ENCODE measurements around the gene NANS.
A peak's percentile ranks its signal among the peaks of the same experiment; 100 is the strongest.

NANS gene

DNA sequence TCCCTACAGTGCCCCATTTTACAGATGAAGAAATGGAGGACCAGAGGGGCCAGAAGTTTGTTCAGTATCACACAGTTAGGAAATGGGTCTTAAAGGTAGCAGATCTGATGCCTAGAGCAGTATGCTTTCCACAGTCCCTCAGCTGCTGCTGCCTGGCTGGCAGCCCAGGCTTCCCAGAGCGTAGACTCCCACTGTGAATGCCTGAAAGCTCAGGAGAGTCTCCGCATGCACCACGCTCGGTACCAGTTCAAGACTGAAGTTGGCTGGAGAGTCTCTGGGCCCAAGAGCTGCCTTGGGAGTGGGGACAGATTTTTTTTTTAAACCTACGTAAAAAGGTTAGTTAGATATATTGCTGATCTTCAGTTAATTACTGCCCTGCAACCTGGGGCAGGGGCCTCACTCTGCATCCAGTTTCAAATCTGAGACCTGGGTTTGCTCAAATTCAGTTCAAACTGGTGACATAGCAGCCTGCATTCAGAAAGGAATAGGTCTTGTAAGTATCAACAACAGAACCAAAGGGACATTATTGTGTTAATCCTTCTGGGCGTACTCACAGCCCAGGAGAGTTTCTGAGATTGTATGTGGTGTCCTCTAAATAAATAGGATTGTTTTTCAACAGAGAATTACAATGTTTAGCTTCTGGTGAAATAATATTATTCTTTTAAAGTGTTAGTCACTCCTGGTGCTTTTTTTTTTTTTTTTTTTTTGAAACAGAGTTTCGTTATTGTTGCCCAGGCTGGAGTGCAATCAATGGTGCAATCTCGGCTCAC is 8.3 kb downstream of the NANS start:
- H3K23ac ChIP-seq (ENCODE audit: low read depth, low read length, poor library complexity): no peak overlapping the region
- H2BK12ac ChIP-seq (ENCODE audit: low read length): no peak overlapping the region

GRCh38 chr9:98066235-98066634 is 9.7 kb downstream of the NANS start:
- H4K91ac ChIP-seq (ENCODE audit: low read depth, low read length, poor library complexity): no peak overlapping the region
- H3K4me1 ChIP-seq (ENCODE audit: control insufficient read depth in 2 of 2, insufficient read depth in 1 of 2, low read depth in 1 of 2, low read length in 2 of 2): no peaks in the 10 kb centered on the region
- H3K27ac ChIP-seq (replicated peaks; ENCODE audit: low read length): no peak overlapping the region
- no CpG with 5 or more reads among the region's 3 CpGs for WGBS, 2 donors (ENCODE audit: extremely low coverage in 2 of 2, insufficient read length in 2 of 2, insufficient replicate concordance in 1 of 2)
- no peak overlapping the region for H3K18ac ChIP-seq (ENCODE audit: low read length)
- no peak overlapping the region for H4K8ac ChIP-seq (ENCODE audit: low read depth, low read length)
- H2BK5ac ChIP-seq (ENCODE audit: low read length): no peak overlapping the region
- no peaks in the 10 kb centered on the region for H3K9me3 ChIP-seq (replicated peaks in 1 of 2; ENCODE audit: control insufficient read depth in 2 of 2, insufficient read depth in 1 of 2, low read depth in 1 of 2, low read length in 2 of 2)
- no peak overlapping the region for H3K4me3 ChIP-seq (ENCODE audit: low read length in 2 of 2)
- H2BK15ac ChIP-seq (ENCODE audit: low read length): no peak overlapping the region
- H3K9ac ChIP-seq (ENCODE audit: low read depth, low read length, poor library complexity): no peak overlapping the region
- no peak overlapping the region for H2BK120ac ChIP-seq (ENCODE audit: low read depth, low read length)
- peaks cover 1% of the 10 kb centered on the region for H3K79me1 ChIP-seq (ENCODE audit: low read depth, low read length)
- no peak overlapping the region for H2BK12ac ChIP-seq (ENCODE audit: low read length)
- no peak overlapping the region for H3K4me2 ChIP-seq (ENCODE audit: insufficient read depth, low read length, poor library complexity, severe bottlenecking)
- DNase-seq (ENCODE audit: low spot score): no peak
- peaks cover 8 to 25% of the 10 kb centered on the region in 2 donors for H3K36me3 ChIP-seq (replicated peaks in 1 of 2; ENCODE audit: control insufficient read depth in 2 of 2, insufficient read depth in 2 of 2, low read length in 2 of 2)
- no peak overlapping the region for H3K4ac ChIP-seq (ENCODE audit: low read length)
- no peak overlapping the region for H3K23ac ChIP-seq (ENCODE audit: low read depth, low read length, poor library complexity)
- no peak overlapping the region for H3K14ac ChIP-seq (ENCODE audit: low read length)
- H2AFZ ChIP-seq (ENCODE audit: low read length): no peak overlapping the region
- H3K27me3 ChIP-seq (ENCODE audit: control insufficient read depth in 3 of 3, insufficient read depth in 3 of 3, low read depth in 1 of 3, low read length in 3 of 3): no peaks in the 10 kb centered on the region
- H2AK5ac ChIP-seq (ENCODE audit: low read depth, low read length): no peak overlapping the region

More for the DNA sequence above, 8.3 kb downstream of the NANS start:
- Histone ChIP-seq H2BK120ac (ENCODE audit: low read depth, low read length) (no peak overlapping the region), H3K14ac (ENCODE audit: low read length) (peak overlapping the region; percentile 39), H3K9me3 (replicated peaks in 1 of 2; ENCODE audit: control insufficient read depth in 2 of 2, insufficient read depth in 1 of 2, low read depth in 1 of 2, low read length in 2 of 2) (no peaks in the 10 kb centered on the region), H3K79me1 (ENCODE audit: low read depth, low read length) (peaks cover 1% of the 10 kb centered on the region), H3K9ac (ENCODE audit: low read depth, low read length, poor library complexity) (peak overlapping the region; percentile 30), H4K8ac (ENCODE audit: low read depth, low read length) (peak overlapping the region; percentile 86), H3K4me3 (ENCODE audit: low read length in 2 of 2) (no peak overlapping the region), H4K91ac (ENCODE audit: low read depth, low read length, poor library complexity) (no peak overlapping the region), H3K18ac (ENCODE audit: low read length) (no peak overlapping the region), H3K36me3 (replicated peaks in 1 of 2; ENCODE audit: control insufficient read depth in 2 of 2, insufficient read depth in 2 of 2, low read length in 2 of 2) (peaks cover 12 to 31% of the 10 kb centered on the region in 2 donors), H2BK5ac (ENCODE audit: low read length) (no peak overlapping the region), H3K4ac (ENCODE audit: low read length) (no peak overlapping the region), H2BK15ac (ENCODE audit: low read length) (no peak overlapping the region), H3K4me1 (ENCODE audit: control insufficient read depth in 2 of 2, insufficient read depth in 1 of 2, low read depth in 1 of 2, low read length in 2 of 2) (no peaks in the 10 kb centered on the region), H3K27ac (replicated peaks; ENCODE audit: low read length) (no peak overlapping the region), H3K4me2 (ENCODE audit: insufficient read depth, low read length, poor library complexity, severe bottlenecking) (no peak overlapping the region), H2AFZ (ENCODE audit: low read length) (no peak overlapping the region), H2AK5ac (ENCODE audit: low read depth, low read length) (no peak overlapping the region), H3K27me3 (ENCODE audit: control insufficient read depth in 3 of 3, insufficient read depth in 3 of 3, low read depth in 1 of 3, low read length in 3 of 3) (no peaks in the 10 kb centered on the region)
- no peak for DNase-seq (ENCODE audit: low spot score)
- no CpG with 5 or more reads among the region's 8 CpGs for WGBS, 2 donors (ENCODE audit: extremely low coverage in 2 of 2, insufficient read length in 2 of 2, insufficient replicate concordance in 1 of 2)

- no peak overlapping the region for H2AK5ac ChIP-seq (ENCODE audit: low read depth, low read length)
- no peak overlapping the region for H3K23ac ChIP-seq (ENCODE audit: low read depth, low read length, poor library complexity)
Measured at GRCh38 chr9:98067184-98067583, 10.7 kb downstream of the NANS start.

DNA sequence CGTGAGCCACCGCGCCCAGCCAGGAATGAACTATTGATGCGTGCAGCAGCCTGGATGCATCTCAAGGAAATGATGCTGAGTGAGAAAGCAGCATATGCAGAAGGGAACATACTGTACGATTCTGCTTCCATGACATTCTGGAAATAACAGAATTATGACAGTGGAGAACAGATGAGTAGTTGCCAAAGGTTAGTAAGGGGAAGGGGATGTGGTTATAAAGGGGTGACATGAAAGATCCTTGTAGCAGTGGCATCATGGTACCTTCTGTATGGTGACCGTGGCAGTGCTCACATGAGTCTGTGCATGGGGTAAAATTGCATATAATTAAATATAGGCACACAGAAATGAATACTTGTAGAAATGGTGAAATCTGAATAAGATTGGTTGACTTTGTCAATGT is 13.0 kb downstream of the NANS start:
- no peak overlapping the region for H3K14ac ChIP-seq (ENCODE audit: low read length)
- peaks cover 5 to 9% of the 10 kb centered on the region in 2 donors for H3K36me3 ChIP-seq (replicated peaks in 1 of 2; ENCODE audit: control insufficient read depth in 2 of 2, insufficient read depth in 2 of 2, low read length in 2 of 2)
- H3K4me2 ChIP-seq (ENCODE audit: insufficient read depth, low read length, poor library complexity, severe bottlenecking): no peak overlapping the region
- no peak overlapping the region for H2BK12ac ChIP-seq (ENCODE audit: low read length)
- H3K4ac ChIP-seq (ENCODE audit: low read length): no peak overlapping the region
- H4K91ac ChIP-seq (ENCODE audit: low read depth, low read length, poor library complexity): no peak overlapping the region
- H3K9ac ChIP-seq (ENCODE audit: low read depth, low read length, poor library complexity): no peak overlapping the region
- no peaks in the 10 kb centered on the region for H3K27me3 ChIP-seq (ENCODE audit: control insufficient read depth in 3 of 3, insufficient read depth in 3 of 3, low read depth in 1 of 3, low read length in 3 of 3)
- no peak overlapping the region for H3K23ac ChIP-seq (ENCODE audit: low read depth, low read length, poor library complexity)
- no peak overlapping the region for H3K27ac ChIP-seq (replicated peaks; ENCODE audit: low read length)
- H3K4me1 ChIP-seq (ENCODE audit: control insufficient read depth in 2 of 2, insufficient read depth in 1 of 2, low read depth in 1 of 2, low read length in 2 of 2): peaks cover 0 to under 1% of the 10 kb centered on the region in 2 donors
- no peak overlapping the region for H2BK5ac ChIP-seq (ENCODE audit: low read length)
- WGBS, 2 donors (ENCODE audit: extremely low coverage in 2 of 2, insufficient read length in 2 of 2, insufficient replicate concordance in 1 of 2): no CpG with 5 or more reads among the region's 6 CpGs
- H3K9me3 ChIP-seq (replicated peaks in 1 of 2; ENCODE audit: control insufficient read depth in 2 of 2, insufficient read depth in 1 of 2, low read depth in 1 of 2, low read length in 2 of 2): no peaks in the 10 kb centered on the region
- H2AFZ ChIP-seq (ENCODE audit: low read length): no peak overlapping the region
- H3K4me3 ChIP-seq (ENCODE audit: low read length in 2 of 2): no peak overlapping the region
- H2BK15ac ChIP-seq (ENCODE audit: low read length): no peak overlapping the region
- no peak overlapping the region for H3K18ac ChIP-seq (ENCODE audit: low read length)
- DNase-seq (ENCODE audit: low spot score): no peak
- H3K79me1 ChIP-seq (ENCODE audit: low read depth, low read length): peaks cover 1% of the 10 kb centered on the region
- no peak overlapping the region for H2AK5ac ChIP-seq (ENCODE audit: low read depth, low read length)
- H4K8ac ChIP-seq (ENCODE audit: low read depth, low read length): no peak overlapping the region
- no peak overlapping the region for H2BK120ac ChIP-seq (ENCODE audit: low read depth, low read length)

More at GRCh38 chr9:98067184-98067583, 10.7 kb downstream of the NANS start:
- Histone ChIP-seq H3K18ac (ENCODE audit: low read length) (no peak overlapping the region), H3K79me1 (ENCODE audit: low read depth, low read length) (peaks cover 1% of the 10 kb centered on the region), H3K36me3 (replicated peaks in 1 of 2; ENCODE audit: control insufficient read depth in 2 of 2, insufficient read depth in 2 of 2, low read length in 2 of 2) (peaks cover 8 to 20% of the 10 kb centered on the region in 2 donors), H2BK120ac (ENCODE audit: low read depth, low read length) (no peak overlapping the region), H3K9ac (ENCODE audit: low read depth, low read length, poor library complexity) (no peak overlapping the region), H2BK5ac (ENCODE audit: low read length) (no peak overlapping the region), H3K4me3 (ENCODE audit: low read length in 2 of 2) (no peak overlapping the region), H3K4me2 (ENCODE audit: insufficient read depth, low read length, poor library complexity, severe bottlenecking) (no peak overlapping the region), H2BK12ac (ENCODE audit: low read length) (no peak overlapping the region), H2AFZ (ENCODE audit: low read length) (no peak overlapping the region), H3K9me3 (replicated peaks in 1 of 2; ENCODE audit: control insufficient read depth in 2 of 2, insufficient read depth in 1 of 2, low read depth in 1 of 2, low read length in 2 of 2) (no peaks in the 10 kb centered on the region), H3K4ac (ENCODE audit: low read length) (no peak overlapping the region), H4K8ac (ENCODE audit: low read depth, low read length) (no peak overlapping the region), H3K27ac (replicated peaks; ENCODE audit: low read length) (no peak overlapping the region), H3K14ac (ENCODE audit: low read length) (no peak overlapping the region), H2BK15ac (ENCODE audit: low read length) (no peak overlapping the region), H4K91ac (ENCODE audit: low read depth, low read length, poor library complexity) (no peak overlapping the region), H3K27me3 (ENCODE audit: control insufficient read depth in 3 of 3, insufficient read depth in 3 of 3, low read depth in 1 of 3, low read length in 3 of 3) (no peaks in the 10 kb centered on the region), H3K4me1 (ENCODE audit: control insufficient read depth in 2 of 2, insufficient read depth in 1 of 2, low read depth in 1 of 2, low read length in 2 of 2) (no peaks in the 10 kb centered on the region)
- no CpG with 5 or more reads among the region's 2 CpGs for WGBS, 2 donors (ENCODE audit: extremely low coverage in 2 of 2, insufficient read length in 2 of 2, insufficient replicate concordance in 1 of 2)
- DNase-seq (ENCODE audit: low spot score): no peak
